Right atrium auricular region (tissue), 2 donors: Measurements from ENCODE around the gene NMB. TPM values are rescaled to one million over a fixed set of nuclear protein-coding genes. Genes with fewer than 3 reads are reported as not detected.

Experiments used
- DNase-seq: peaks from one replicate; pipeline ENCODE4 v3.0.0-alpha.2; 2019; ENCODE audit warnings: low spot score
- H3K27ac ChIP-seq, 2 donors: fragments of 200-600 bp; sonication (generic); 1 replicate in 1 of 2; 2 replicates in 1 of 2; pipeline ENCODE4 v1.5.1; 2016 to 2019
- H3K27me3 ChIP-seq, 2 donors: fragments of 200-600 bp; sonication (generic); one replicate each; pipeline versions ENCODE4 v1.5.1 to v1.6.0; 2017 to 2019
- H3K36me3 ChIP-seq: fragments of 200-600 bp; sonication (generic); one replicate; pipeline ENCODE4 v1.5.1; 2016
- H3K4me1 ChIP-seq, 2 donors: fragments of 200-600 bp; sonication (generic); one replicate each; pipeline versions ENCODE4 v1.5.1 to v1.6.0; 2017 to 2019
- H3K4me3 ChIP-seq, 2 donors: fragments of 200-600 bp; sonication (generic); 1 replicate in 1 of 2; 2 replicates in 1 of 2; pipeline ENCODE4 v1.5.1; 2017 to 2019; ENCODE audit warnings: mild to moderate bottlenecking in 1 of 2, moderate library complexity in 1 of 2
- H3K9me3 ChIP-seq, 2 donors: fragments of 200-600 bp; sonication (generic); one replicate each; pipeline ENCODE4 v1.5.1; 2019
- CTCF ChIP-seq, 2 donors: fragments of 200-600 bp; sonication (generic); IDR thresholded peaks; one replicate each; pipeline ENCODE4 v1.5.1; 2019; ENCODE audit warnings: antibody characterized with exemption in 2 of 2
- total RNA-seq, 2 donors: library from RNA; depleted of rRNA; stranded (reverse); fragments of >200 nt; gene quantifications; one replicate each; pipeline ENCODE4 v1.1.0, GENCODE V29; 2016

Gene NMB
- total RNA-seq, 2 donors from 2014 or later = 1.0 to 6.3 TPM

- peak; percentile 97 for DNase-seq
- no peaks in the 10 kb centered on the region for H3K27me3 ChIP-seq
- TF ChIP-seq CTCF (IDR thresholded peaks at IDR 0.05) = no peak
Measured at GRCh38 chr15:84653910-84654688, 3.9 kb downstream of the NMB start, which contains the start of gene WDR73. WDR73 (minus strand) TSS chr15:84654283; CDS start chr15:84654274, 9 bp downstream.

GRCh38 chr15:84653584-84653909 lies 4.5 kb downstream of the NMB start:
- Histone ChIP-seq H3K4me1 (peaks cover 0 to 60% of the 10 kb centered on the region in 2 donors), H3K9me3 (no peaks in the 10 kb centered on the region), H3K27me3 (no peaks in the 10 kb centered on the region), H3K36me3 (peaks cover 22% of the 10 kb centered on the region), H3K27ac (peak overlapping the region; percentile 88 to 89), H3K4me3 (peak overlapping the region; percentile 87 to 90)
- no peak for TF ChIP-seq CTCF (IDR thresholded peaks at IDR 0.05)
- DNase-seq = no peak

More at GRCh38 chr15:84653910-84654688, 3.9 kb downstream of the NMB start, which contains the start of gene WDR73:
- H3K4me3 ChIP-seq = peak within 1 kb of the TSS; percentile 87 to 90
- H3K4me1 ChIP-seq = peaks cover 0 to 60% of the 10 kb centered on the region in 2 donors
- H3K27ac ChIP-seq = peak within 1 kb of the TSS; percentile 88 to 89
- no peaks in the 10 kb centered on the region for H3K9me3 ChIP-seq
- peaks cover 18% of the 10 kb centered on the region for H3K36me3 ChIP-seq

GRCh38 chr15:84649706-84650105 lies 8.3 kb downstream of the NMB start:
- no peaks in the 10 kb centered on the region for H3K27me3 ChIP-seq
- TF ChIP-seq CTCF (IDR thresholded peaks at IDR 0.05) = no peak
- peak overlapping the region; percentile 26 to 76 for H3K27ac ChIP-seq
- no peak overlapping the region for H3K4me3 ChIP-seq
- DNase-seq = no peak
- H3K4me1 ChIP-seq = peaks cover 0 to 44% of the 10 kb centered on the region in 2 donors
- peaks cover 61% of the 10 kb centered on the region for H3K36me3 ChIP-seq
- H3K9me3 ChIP-seq = no peaks in the 10 kb centered on the region

- no peak for DNase-seq
- no peak for TF ChIP-seq CTCF (IDR thresholded peaks at IDR 0.05)
- Histone ChIP-seq H3K27me3 (no peaks in the 10 kb centered on the region), H3K4me3 (no peak overlapping the region), H3K9me3 (no peaks in the 10 kb centered on the region), H3K36me3 (peaks cover 72% of the 10 kb centered on the region), H3K27ac (peak overlapping the region; percentile 26 to 53), H3K4me1 (peaks cover 0 to 41% of the 10 kb centered on the region in 2 donors)
Measured at GRCh38 chr15:84648539-84648938, 9.5 kb downstream of the NMB start.

- TF ChIP-seq CTCF (IDR thresholded peaks at IDR 0.05) = no peak
- Histone ChIP-seq H3K4me1 (peaks cover 0 to 33% of the 10 kb centered on the region in 2 donors), H3K9me3 (no peaks in the 10 kb centered on the region), H3K27ac (peak overlapping the region in 1 of 2 donors; percentile 53), H3K27me3 (no peaks in the 10 kb centered on the region), H3K4me3 (no peak overlapping the region), H3K36me3 (peaks cover 80% of the 10 kb centered on the region)
- no peak for DNase-seq
Measured at GRCh38 chr15:84647726-84648125, 10.3 kb downstream of the NMB start.
